WTC11 (cell line): ENCODE measurements around the gene NPR3. TPM values are rescaled to one million over a fixed set of nuclear protein-coding genes. Genes with fewer than 3 reads are reported as not detected.

Experiments used
- ATAC-seq: fragments of 200-7000 bp; cut with Tn5 transposase; 2 replicates; pipeline ENCODE4 v1.10.0; 2021; ENCODE audit warnings: mild to moderate bottlenecking, moderate library complexity
- CTCF ChIA-PET: fragments of 300-600 bp; sonication (Branson Sonifier 250); formaldehyde crosslinking; loops from one replicate; lab custom pipeline; 2021; ENCODE audit warnings: antibody characterized with exemption; lab: Charles Lee
- POLR2A ChIA-PET: fragments of 350-600 bp; sonication (Branson Sonifier 250); formaldehyde crosslinking; loops from one replicate; lab custom pipeline; 2021; ENCODE audit warnings: antibody characterized with exemption; lab: Charles Lee
- DNase-seq: peaks from one replicate; pipeline ENCODE4 v3.0.0; 2021; ENCODE audit warnings: low spot score
- H3K27ac Mint-ChIP-seq: 2 replicates; pipeline ENCODE4 v1.8.0; 2021; ENCODE audit warnings: mixed read lengths
- H3K27me3 Mint-ChIP-seq: 2 replicates; pipeline ENCODE4 v1.8.0; 2021; ENCODE audit warnings: low read depth, mild to moderate bottlenecking, moderate library complexity, mixed read lengths
- H3K36me3 Mint-ChIP-seq: 2 replicates; pipeline ENCODE4 v1.8.0; 2021; ENCODE audit warnings: mixed read lengths
- H3K4me1 Mint-ChIP-seq: 2 replicates; pipeline ENCODE4 v1.8.0; 2022; ENCODE audit warnings: mixed read lengths
- H3K4me3 Mint-ChIP-seq: 2 replicates; pipeline ENCODE4 v1.8.0; 2021; ENCODE audit warnings: mild to moderate bottlenecking, moderate library complexity, mixed read lengths
- H3K9me3 Mint-ChIP-seq: 2 replicates; pipeline ENCODE4 v1.8.0; 2021; ENCODE audit warnings: mixed read lengths
- ATF3 ChIP-seq: sonication (generic); formaldehyde crosslinking; conservative IDR thresholded peaks from 2 replicates; pipeline ENCODE4 v1.8.1; 2022; ENCODE audit warnings: mild to moderate bottlenecking, missing genetic modification reagents
- CREB1 ChIP-seq: sonication (generic); formaldehyde crosslinking; IDR thresholded peaks from 2 replicates; pipeline ENCODE4 v1.8.0; 2023; ENCODE audit warnings: mild to moderate bottlenecking, missing genetic modification reagents
- E2F1 ChIP-seq: sonication (generic); formaldehyde crosslinking; IDR thresholded peaks from 2 replicates; pipeline ENCODE4 v1.8.0; 2022; ENCODE audit warnings: mild to moderate bottlenecking, missing genetic modification reagents
- FOXP1 ChIP-seq: sonication (generic); formaldehyde crosslinking; IDR thresholded peaks from 2 replicates; pipeline ENCODE4 v1.8.0; 2022; ENCODE audit warnings: missing genetic modification reagents, mild to moderate bottlenecking, moderate library complexity, borderline replicate concordance
- MYBL2 ChIP-seq: sonication (generic); formaldehyde crosslinking; IDR thresholded peaks from 2 replicates; pipeline ENCODE4 v1.8.1; 2023; ENCODE audit warnings: mild to moderate bottlenecking, moderate library complexity, missing genetic modification reagents
- NFYB ChIP-seq: sonication (generic); formaldehyde crosslinking; conservative IDR thresholded peaks from 2 replicates; pipeline ENCODE4 v1.8.0; 2022; ENCODE audit warnings: low read depth, missing genetic modification reagents
- PRDM15 ChIP-seq: sonication (generic); formaldehyde crosslinking; IDR thresholded peaks from 2 replicates; pipeline ENCODE4 v1.8.0; 2022; ENCODE audit warnings: missing genetic modification reagents
- RORB ChIP-seq: fragments of 250-450 bp; sonication (Bioruptor Pico); IDR thresholded peaks from 2 replicates; pipeline ENCODE4 v1.9.0; 2021; ENCODE audit warnings: mild to moderate bottlenecking
- SOX15 ChIP-seq: fragments of 250-450 bp; sonication (Bioruptor Pico); IDR thresholded peaks from 2 replicates; pipeline ENCODE4 v1.9.0; 2021; ENCODE audit warnings: mild to moderate bottlenecking
- ZNF219 ChIP-seq: sonication (generic); formaldehyde crosslinking; IDR thresholded peaks from 2 replicates; pipeline ENCODE4 v1.8.0; 2023; ENCODE audit warnings: missing genetic modification reagents, mild to moderate bottlenecking, borderline replicate concordance
- ZSCAN18 ChIP-seq: fragments of 250-450 bp; sonication (Bioruptor Pico); IDR thresholded peaks from 2 replicates; pipeline ENCODE4 v2.1.2; 2022; ENCODE audit warnings: mild to moderate bottlenecking, moderate library complexity
- total RNA-seq: library from RNA; stranded (reverse); gene quantifications from 3 replicates; pipeline ENCODE4 v1.2.3, GENCODE V29; 2021
- TF ChIP-seq, protein P1 (sequence below): sonication (generic); formaldehyde crosslinking; IDR thresholded peaks from 2 replicates; pipeline ENCODE4 v1.8.1; 2023; ENCODE audit warnings: mild to moderate bottlenecking, moderate library complexity, missing genetic modification reagents
- TF ChIP-seq, protein P2 (sequence below): sonication (generic); formaldehyde crosslinking; IDR thresholded peaks from 2 replicates; pipeline ENCODE4 v1.8.0; 2022; ENCODE audit warnings: mild to moderate bottlenecking, missing genetic modification reagents
- TF ChIP-seq, protein P3 (sequence below): sonication (generic); formaldehyde crosslinking; IDR thresholded peaks from 2 replicates; pipeline ENCODE4 v1.8.1; 2023; ENCODE audit warnings: mild to moderate bottlenecking, missing genetic modification reagents, borderline replicate concordance
- TF ChIP-seq, protein P4 (sequence below): sonication (generic); formaldehyde crosslinking; IDR thresholded peaks from 2 replicates; pipeline ENCODE4 v1.8.1; 2023; ENCODE audit warnings: mild to moderate bottlenecking, missing genetic modification reagents, moderate library complexity

The NPR3 gene
- total RNA-seq, 1 experiment from 2014 or later, result 0.09 TPM

DNA sequence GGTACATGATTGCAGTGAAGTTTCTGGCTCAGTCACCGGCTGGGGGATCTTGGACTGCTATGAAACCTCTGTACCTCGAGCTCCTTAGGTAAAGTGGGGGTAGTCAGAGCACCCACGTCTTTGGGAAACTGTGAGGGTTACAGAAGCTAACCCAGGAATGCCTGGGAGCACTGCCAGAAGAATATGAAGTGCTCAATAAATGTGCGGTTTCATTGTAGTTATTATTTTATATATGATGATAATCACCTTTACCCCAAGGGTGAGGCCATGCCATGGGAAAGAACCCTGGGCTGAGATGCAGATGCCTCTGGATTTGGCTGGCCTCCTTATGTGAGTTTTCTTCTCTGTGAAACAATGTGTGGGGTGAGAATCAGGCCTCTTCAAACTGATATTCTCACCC, 3.7 kb downstream of the NPR3 start:
- H3K27ac Mint-ChIP-seq, result no peak overlapping the region

More for the DNA sequence above, 3.7 kb downstream of the NPR3 start:
- ChIA-PET CTCF (no interaction called here), POLR2A (no interaction called here)
- no peak for ATAC-seq
- H3K9me3 Mint-ChIP-seq, result peaks cover 26% of the 10 kb centered on the region
- peaks cover 89% of the 10 kb centered on the region for H3K27me3 Mint-ChIP-seq
- peak overlapping the region; percentile 65; the same call in 1 of the 2 replicates for H3K4me3 Mint-ChIP-seq
- peaks cover 3% of the 10 kb centered on the region for H3K36me3 Mint-ChIP-seq
- DNase-seq, result no peak
- TF ChIP-seq CREB1 (CRISPR knock-in tag) (no peak), MYBL2 (CRISPR knock-in tag) (no peak), NFYB (CRISPR knock-in tag) (no peak), ZSCAN18 (no peak), ATF3 (CRISPR knock-in tag) (no peak), ZNF219 (CRISPR knock-in tag) (no peak), FOXP1 (CRISPR knock-in tag) (no peak), SOX15 (CRISPR knock-in tag) (no peak), RORB (no peak), PRDM15 (CRISPR knock-in tag) (no peak), E2F1 (CRISPR knock-in tag) (no peak)
- TF ChIP-seq, protein P1, sequence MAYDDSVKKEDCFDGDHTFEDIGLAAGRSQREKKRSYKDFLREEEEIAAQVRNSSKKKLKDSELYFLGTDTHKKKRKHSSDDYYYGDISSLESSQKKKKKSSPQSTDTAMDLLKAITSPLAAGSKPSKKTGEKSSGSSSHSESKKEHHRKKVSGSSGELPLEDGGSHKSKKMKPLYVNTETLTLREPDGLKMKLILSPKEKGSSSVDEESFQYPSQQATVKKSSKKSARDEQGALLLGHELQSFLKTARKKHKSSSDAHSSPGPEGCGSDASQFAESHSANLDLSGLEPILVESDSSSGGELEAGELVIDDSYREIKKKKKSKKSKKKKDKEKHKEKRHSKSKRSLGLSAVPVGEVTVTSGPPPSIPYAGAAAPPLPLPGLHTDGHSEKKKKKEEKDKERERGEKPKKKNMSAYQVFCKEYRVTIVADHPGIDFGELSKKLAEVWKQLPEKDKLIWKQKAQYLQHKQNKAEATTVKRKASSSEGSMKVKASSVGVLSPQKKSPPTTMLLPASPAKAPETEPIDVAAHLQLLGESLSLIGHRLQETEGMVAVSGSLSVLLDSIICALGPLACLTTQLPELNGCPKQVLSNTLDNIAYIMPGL (CRISPR knock-in tag), result no peak
- TF ChIP-seq, protein P2, sequence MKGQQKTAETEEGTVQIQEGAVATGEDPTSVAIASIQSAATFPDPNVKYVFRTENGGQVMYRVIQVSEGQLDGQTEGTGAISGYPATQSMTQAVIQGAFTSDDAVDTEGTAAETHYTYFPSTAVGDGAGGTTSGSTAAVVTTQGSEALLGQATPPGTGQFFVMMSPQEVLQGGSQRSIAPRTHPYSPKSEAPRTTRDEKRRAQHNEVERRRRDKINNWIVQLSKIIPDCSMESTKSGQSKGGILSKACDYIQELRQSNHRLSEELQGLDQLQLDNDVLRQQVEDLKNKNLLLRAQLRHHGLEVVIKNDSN (CRISPR knock-in tag), result no peak
- TF ChIP-seq, protein P3, sequence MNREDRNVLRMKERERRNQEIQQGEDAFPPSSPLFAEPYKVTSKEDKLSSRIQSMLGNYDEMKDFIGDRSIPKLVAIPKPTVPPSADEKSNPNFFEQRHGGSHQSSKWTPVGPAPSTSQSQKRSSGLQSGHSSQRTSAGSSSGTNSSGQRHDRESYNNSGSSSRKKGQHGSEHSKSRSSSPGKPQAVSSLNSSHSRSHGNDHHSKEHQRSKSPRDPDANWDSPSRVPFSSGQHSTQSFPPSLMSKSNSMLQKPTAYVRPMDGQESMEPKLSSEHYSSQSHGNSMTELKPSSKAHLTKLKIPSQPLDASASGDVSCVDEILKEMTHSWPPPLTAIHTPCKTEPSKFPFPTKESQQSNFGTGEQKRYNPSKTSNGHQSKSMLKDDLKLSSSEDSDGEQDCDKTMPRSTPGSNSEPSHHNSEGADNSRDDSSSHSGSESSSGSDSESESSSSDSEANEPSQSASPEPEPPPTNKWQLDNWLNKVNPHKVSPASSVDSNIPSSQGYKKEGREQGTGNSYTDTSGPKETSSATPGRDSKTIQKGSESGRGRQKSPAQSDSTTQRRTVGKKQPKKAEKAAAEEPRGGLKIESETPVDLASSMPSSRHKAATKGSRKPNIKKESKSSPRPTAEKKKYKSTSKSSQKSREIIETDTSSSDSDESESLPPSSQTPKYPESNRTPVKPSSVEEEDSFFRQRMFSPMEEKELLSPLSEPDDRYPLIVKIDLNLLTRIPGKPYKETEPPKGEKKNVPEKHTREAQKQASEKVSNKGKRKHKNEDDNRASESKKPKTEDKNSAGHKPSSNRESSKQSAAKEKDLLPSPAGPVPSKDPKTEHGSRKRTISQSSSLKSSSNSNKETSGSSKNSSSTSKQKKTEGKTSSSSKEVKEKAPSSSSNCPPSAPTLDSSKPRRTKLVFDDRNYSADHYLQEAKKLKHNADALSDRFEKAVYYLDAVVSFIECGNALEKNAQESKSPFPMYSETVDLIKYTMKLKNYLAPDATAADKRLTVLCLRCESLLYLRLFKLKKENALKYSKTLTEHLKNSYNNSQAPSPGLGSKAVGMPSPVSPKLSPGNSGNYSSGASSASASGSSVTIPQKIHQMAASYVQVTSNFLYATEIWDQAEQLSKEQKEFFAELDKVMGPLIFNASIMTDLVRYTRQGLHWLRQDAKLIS (CRISPR knock-in tag), result no peak
- TF ChIP-seq, protein P4, sequence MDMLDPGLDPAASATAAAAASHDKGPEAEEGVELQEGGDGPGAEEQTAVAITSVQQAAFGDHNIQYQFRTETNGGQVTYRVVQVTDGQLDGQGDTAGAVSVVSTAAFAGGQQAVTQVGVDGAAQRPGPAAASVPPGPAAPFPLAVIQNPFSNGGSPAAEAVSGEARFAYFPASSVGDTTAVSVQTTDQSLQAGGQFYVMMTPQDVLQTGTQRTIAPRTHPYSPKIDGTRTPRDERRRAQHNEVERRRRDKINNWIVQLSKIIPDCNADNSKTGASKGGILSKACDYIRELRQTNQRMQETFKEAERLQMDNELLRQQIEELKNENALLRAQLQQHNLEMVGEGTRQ, result no peak
- H3K4me1 Mint-ChIP-seq, result peaks cover 29% of the 10 kb centered on the region
